HL-60/S4 treated with phorbol 12-myristate 13-acetate at 8.2 ng/mL for 4 days and 3 days (cell line): ENCODE results near the gene PLXDC2.
"Not testable (repeated sequence)": the region's sequence is repeated elsewhere in the genome, so short reads cannot be mapped to it uniquely, and the experiment has no call there.

ENCODE experiments used
- in situ Hi-C: fragments of 300-500 bp; cut with MboI; formaldehyde crosslinking; loops from 2 replicates; pipeline ENCODE4 v1.15.0; 2022; ENCODE audit warnings: low sequenced_read_pairs

The PLXDC2 gene

GRCh38 chr10:19816411-19817230 is at the start of gene PLXDC2:
TSS of gene PLXDC2 (plus strand) at chr10:19816432.
- in situ Hi-C loops = no loop called here

DNA sequence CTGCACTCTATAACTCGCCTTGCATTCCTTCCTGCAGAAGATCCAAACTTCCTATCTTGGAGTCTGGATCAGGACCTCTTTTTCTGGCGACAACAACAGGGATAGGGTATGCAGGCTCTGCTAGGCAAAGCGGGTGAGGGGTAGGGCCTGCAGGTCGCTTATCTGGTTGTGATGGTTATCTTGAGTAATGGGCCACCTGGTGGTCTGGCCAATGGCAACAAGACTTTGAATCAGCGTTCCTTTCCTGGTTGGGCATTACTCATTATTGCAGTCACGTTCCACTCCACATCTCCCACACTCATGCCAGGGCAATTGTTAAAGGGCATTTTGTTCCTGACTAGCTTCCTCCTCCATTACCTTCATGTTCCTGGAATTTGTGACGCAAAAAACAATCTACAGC is 48.4 kb upstream of the PLXDC2 start:
- in situ Hi-C loops = no loop called here

DNA sequence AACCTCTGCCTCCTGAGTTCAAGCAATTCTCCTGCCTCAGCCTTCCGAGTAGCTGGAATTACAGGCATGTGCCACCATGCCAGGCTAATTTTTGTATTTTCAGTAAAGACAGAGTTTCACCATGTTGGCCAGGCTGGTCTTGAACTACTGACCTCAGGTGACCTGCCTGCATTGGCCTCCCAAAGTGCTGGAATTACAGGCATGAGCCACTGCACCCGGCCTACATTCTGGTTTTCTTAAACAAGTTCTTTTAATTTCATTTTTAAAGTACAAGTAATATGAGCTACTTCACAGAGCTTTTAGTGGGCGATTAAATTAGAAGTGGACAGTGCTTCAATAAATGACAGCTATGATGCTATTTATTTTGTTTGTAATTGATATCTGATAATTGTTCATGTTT is 46.4 kb upstream of the PLXDC2 start:
- in situ Hi-C loops = not testable (repeated sequence)

GRCh38 chr10:19772972-19773371 is 43.3 kb upstream of the PLXDC2 start:
- in situ Hi-C loops = no loop called here

DNA sequence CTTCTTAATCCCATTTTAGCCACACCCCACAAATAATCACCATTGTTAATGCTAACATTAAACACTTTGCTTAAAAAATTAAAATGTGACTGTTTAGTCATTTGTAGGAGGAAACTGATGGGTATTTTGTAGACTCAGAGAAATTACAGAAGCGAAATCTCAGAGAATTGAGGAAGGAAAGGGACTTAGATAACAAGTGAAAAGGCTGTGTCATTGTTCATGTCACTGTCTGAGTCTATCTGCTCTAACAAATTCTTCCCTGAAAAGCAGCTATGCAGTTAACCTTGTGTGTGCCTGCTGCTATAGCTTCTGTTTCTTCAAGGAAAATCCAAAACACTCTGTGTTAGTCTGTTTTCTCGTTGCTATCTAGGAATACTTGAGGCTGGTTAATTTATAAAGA is 40.9 kb upstream of the PLXDC2 start:
- in situ Hi-C loops = no loop called here

GRCh38 chr10:19777806-19778205 is 38.4 kb upstream of the PLXDC2 start:
- in situ Hi-C loops = no loop called here

DNA sequence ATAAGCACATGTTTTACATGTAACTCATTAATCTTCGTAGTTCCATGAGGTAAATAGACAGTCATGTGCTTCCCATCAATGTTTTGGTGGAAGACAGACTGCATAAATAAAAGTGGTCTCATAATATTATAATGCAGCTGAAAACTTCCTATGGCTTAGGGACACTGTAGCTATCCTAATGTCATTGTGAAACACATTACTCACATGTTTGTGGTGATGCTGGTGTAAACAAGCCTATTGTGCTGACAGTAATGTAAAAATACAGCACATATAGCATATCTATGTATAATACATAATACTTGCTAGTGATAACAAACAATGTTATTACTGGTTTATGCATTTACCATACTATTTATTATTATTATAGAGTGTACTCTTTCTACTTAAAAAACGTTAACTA is 37.2 kb upstream of the PLXDC2 start:
- in situ Hi-C loops = no loop called here

GRCh38 chr10:19782430-19783089 is 33.7 kb upstream of the PLXDC2 start:
- in situ Hi-C loops = no loop called here

- in situ Hi-C loops = no loop called here
Measured at GRCh38 chr10:19783721-19784120, 32.5 kb upstream of the PLXDC2 start.

DNA sequence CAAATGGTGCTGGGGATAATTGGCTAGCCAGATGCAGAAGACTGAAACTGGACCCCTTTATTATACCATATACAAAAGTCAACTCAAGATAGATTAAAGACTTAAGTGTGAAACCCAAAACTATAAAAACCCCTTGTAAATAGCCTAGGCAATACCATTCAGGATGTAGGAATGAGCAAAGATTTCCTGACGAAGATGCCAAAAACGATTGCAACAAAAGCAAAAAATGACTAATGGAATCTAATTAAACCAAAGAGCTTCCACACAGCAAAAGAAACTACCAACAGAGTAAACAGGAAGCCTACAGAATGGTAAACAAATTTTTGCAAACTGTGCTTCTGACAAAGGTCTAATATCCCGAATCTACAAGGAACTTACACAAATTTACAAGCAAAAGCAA is 30.9 kb upstream of the PLXDC2 start:
- in situ Hi-C loops = no loop called here

GRCh38 chr10:19788075-19788686 is 28.1 kb upstream of the PLXDC2 start:
- in situ Hi-C loops = no loop called here

GRCh38 chr10:19788902-19789301 is 27.3 kb upstream of the PLXDC2 start:
- in situ Hi-C loops = no loop called here

GRCh38 chr10:19789607-19790006 is 26.6 kb upstream of the PLXDC2 start:
- in situ Hi-C loops = no loop called here

DNA sequence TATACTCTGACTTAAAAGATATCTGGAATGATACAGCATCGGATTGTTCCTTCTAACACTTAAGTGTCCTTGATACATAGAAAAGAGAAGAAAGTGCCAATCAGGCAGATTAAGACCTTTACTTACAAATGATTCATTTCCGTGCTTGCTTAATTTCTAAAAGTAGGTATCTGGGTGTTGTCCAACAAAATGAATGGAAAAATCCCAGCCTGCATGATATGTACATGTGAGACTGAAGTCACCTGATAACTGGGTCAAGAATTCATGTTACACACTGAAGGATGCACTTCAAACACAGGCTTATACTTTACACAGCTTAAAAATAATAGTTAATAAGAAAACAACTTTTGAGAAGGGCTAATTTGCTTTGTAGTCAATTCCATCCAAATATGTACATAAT is 25.2 kb upstream of the PLXDC2 start:
- in situ Hi-C loops = no loop called here

GRCh38 chr10:19795684-19796083 is 20.5 kb upstream of the PLXDC2 start:
- in situ Hi-C loops = no loop called here

DNA sequence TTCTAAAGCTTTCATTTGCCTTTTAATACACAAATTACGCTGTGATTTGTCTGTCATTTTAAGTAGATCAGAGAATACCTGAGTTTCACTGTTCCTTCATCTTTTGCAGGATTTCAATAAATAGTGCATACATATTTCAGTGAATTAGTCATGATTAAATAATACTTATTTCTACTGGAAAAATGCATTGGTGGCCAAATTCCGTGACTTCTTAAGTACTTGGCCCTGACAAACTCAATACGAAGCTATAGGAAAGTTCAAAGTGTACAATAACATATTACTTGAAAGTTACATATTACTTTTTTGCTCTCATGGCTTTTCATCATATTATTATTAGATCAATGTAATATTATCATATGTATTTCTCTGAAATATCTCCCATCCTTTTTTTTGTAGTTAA is 16.1 kb upstream of the PLXDC2 start:
- in situ Hi-C loops = no loop called here

DNA sequence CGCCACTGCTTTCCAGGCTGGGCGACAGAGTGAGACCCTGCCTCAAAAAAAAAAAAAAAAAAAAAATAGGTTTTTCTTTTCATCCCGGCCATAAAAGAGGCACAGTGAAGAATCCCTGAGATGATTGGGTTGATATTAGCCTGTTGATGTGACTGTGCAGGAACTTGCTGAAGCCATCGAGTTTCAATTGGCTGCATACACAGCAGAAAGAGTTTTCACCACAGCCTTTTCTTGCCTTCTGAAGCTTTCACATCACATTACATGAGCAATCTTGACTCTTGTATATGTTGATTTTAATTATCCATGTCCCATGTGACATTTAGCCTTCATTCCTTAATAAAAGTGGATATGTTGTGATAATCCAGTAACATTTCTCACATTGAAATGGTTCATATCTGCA is 14.9 kb upstream of the PLXDC2 start:
- in situ Hi-C loops = no loop called here

DNA sequence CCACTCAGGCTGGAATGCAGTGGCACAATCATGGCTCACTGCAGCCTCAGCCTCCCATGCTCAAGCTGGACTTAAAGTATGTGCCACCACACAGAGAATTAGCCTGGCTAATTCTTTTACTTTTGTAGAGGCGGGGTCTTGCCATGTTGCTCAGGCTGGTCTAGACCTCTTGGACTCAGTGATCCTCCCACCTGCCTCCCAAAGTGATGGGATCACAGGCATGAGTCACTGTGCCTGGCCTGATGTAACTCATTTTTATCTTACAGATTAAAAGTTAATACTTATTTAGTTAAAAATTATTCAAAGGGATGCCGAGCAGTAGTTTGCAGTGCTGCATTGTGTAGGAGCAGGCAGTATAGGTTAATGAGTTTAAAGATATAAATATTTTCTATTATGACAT is 12.6 kb upstream of the PLXDC2 start:
- in situ Hi-C loops = no loop called here

DNA sequence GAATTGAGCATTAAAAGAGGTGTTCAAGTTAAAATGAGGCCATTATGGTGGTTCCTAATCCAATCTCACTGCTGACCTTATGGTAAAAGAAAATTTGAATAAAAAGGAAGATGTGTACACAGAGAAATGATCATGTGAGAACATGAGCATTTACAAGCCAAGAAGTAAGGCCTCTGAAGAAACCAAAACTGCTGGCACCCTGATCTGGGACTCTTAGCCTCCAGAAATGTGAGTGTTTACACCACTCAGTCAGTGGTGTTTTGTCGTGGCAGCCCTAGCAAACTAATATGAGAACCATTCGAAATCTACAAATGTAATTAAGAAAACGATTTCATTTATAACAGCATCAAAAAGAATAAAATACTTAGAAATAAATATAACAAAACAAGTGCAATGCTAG is 6.8 kb upstream of the PLXDC2 start:
- in situ Hi-C loops = no loop called here

GRCh38 chr10:19811540-19811939 is 4.7 kb upstream of the PLXDC2 start:
- in situ Hi-C loops = no loop called here

GRCh38 chr10:19812976-19813375 is 3.3 kb upstream of the PLXDC2 start:
- in situ Hi-C loops = no loop called here
